ENCODE data around the gene ADH1B.

Gene ADH1B

DNA sequence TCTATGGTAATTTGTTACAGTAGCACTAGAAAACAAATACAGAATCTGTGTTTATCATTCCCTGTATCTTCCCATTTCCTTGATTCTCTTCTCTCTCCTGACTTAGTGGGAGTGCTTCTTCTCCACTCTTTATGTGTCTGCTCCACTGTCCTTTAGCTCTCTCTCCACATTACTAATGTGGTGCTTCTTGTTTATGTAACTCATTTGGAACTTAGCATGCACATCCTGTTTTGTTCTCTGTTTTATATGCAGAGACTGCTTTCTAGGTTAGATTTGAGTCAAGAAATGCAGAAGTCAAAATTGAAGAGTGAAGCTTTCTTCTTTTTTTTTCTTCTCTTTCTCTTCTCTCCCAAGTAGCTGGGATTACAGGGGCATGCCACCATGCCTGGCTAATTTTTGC is 56.3 kb downstream of the ADH1B start:
- no peaks in the 10 kb centered on the region for H3K36me3 ChIP-seq (replicated peaks; ENCODE audit: low read depth, low read length)
- H3K9ac ChIP-seq (ENCODE audit: low read length), result no peak overlapping the region
- H2AFZ ChIP-seq (ENCODE audit: low read depth, low read length), result no peak overlapping the region
- peak overlapping the region; percentile 32 for H3K4me2 ChIP-seq (ENCODE audit: low read length)
- no peaks in the 10 kb centered on the region for H3K27me3 ChIP-seq (ENCODE audit: low read depth, low read length)
- no peak overlapping the region for H3K27ac ChIP-seq (ENCODE audit: low read length)
- no peak overlapping the region for H3K4me3 ChIP-seq (ENCODE audit: low read length)
- H3K79me2 ChIP-seq (ENCODE audit: low read length), result no peaks in the 10 kb centered on the region
- H3K4me1 ChIP-seq (ENCODE audit: low read length), result peaks cover 11% of the 10 kb centered on the region
- no peaks in the 10 kb centered on the region for H3K9me3 ChIP-seq (ENCODE audit: insufficient read depth, low read length)
- TF ChIP-seq, protein P1, sequence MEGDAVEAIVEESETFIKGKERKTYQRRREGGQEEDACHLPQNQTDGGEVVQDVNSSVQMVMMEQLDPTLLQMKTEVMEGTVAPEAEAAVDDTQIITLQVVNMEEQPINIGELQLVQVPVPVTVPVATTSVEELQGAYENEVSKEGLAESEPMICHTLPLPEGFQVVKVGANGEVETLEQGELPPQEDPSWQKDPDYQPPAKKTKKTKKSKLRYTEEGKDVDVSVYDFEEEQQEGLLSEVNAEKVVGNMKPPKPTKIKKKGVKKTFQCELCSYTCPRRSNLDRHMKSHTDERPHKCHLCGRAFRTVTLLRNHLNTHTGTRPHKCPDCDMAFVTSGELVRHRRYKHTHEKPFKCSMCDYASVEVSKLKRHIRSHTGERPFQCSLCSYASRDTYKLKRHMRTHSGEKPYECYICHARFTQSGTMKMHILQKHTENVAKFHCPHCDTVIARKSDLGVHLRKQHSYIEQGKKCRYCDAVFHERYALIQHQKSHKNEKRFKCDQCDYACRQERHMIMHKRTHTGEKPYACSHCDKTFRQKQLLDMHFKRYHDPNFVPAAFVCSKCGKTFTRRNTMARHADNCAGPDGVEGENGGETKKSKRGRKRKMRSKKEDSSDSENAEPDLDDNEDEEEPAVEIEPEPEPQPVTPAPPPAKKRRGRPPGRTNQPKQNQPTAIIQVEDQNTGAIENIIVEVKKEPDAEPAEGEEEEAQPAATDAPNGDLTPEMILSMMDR (IDR thresholded peaks at IDR 0.05; ENCODE audit: low read depth, low read length), result no peak
- TF ChIP-seq EZH2phosphoT487 (IDR thresholded peaks at IDR 0.05; ENCODE audit: low read depth), result no peak
- no peaks in the 10 kb centered on the region for H4K20me1 ChIP-seq (ENCODE audit: insufficient read depth, low read length)

All from OCI-LY3 (cell line).